Endothelial cell of umbilical vein (primary cell): ENCODE data around the gene SMCHD1. TPM values are rescaled to one million over a fixed set of nuclear protein-coding genes. Genes with fewer than 3 reads are reported as not detected.

Source experiments
- BruUV-seq: library from RNA; stranded (reverse); fragments of 400-500 nt; replicated peaks from 2 replicates; lab custom pipeline; 2021; lab: Mats Ljungman, UMichigan
- CTCF ChIA-PET: fragments of 300-600, 350-600 bp; sonication (Branson Sonifier 250); formaldehyde crosslinking; loops from one replicate; lab custom pipeline; 2021; ENCODE audit warnings: antibody characterized with exemption, inconsistent platforms; lab: Charles Lee
- POLR2A ChIA-PET: fragments of 300-600, 350-600 bp; sonication (Branson Sonifier 250); formaldehyde crosslinking; loops from one replicate; lab custom pipeline; 2021; ENCODE audit warnings: antibody characterized with exemption, inconsistent platforms; lab: Charles Lee
- DNase-seq: peaks from one replicate; pipeline ENCODE4 v3.0.0-alpha.2; 2011; ENCODE audit warnings: low read depth, low spot score
- FAIRE-seq: peaks from 2 replicates; lab custom pipeline; 2011; peaks lifted over from hg19 to GRCh38; lab: Jason Lieb, UNC
- H2AFZ ChIP-seq: 2 replicates; pipeline ENCODE4 v1.6.0; 2012; ENCODE audit warnings: low read depth, low read length, control low read depth, inconsistent platforms
- H3K27ac ChIP-seq: 2 replicates; pipeline ENCODE4 v1.5.1; 2011; ENCODE audit warnings: low read depth, mild to moderate bottlenecking, control low read depth, low read length, moderate library complexity; ENCODE audit not compliant: insufficient read depth
- H3K27me3 ChIP-seq, 2 experiments: 2 replicates each; pipeline versions ENCODE4 v1.6.0 to v1.6.1; 2011; ENCODE audit warnings: low read length in 2 of 2, mixed read lengths in 1 of 2; ENCODE audit not compliant: control insufficient read depth in 2 of 2, insufficient read depth in 2 of 2
- H3K36me3 ChIP-seq, 2 experiments: 2 replicates in 1 of 2; 3 replicates in 1 of 2; pipeline ENCODE4 v1.5.1; 2011; ENCODE audit warnings: low read length in 2 of 2, mild to moderate bottlenecking in 1 of 2, moderate library complexity in 1 of 2; ENCODE audit not compliant: control insufficient read depth in 2 of 2, insufficient read depth in 2 of 2; ENCODE audit errors: extremely low read depth in 1 of 2
- H3K4me1 ChIP-seq: 3 replicates; pipeline ENCODE4 v1.5.1; 2011; ENCODE audit warnings: mild to moderate bottlenecking, low read length; ENCODE audit not compliant: control insufficient read depth, insufficient read depth; ENCODE audit errors: extremely low read depth
- H3K4me2 ChIP-seq: 2 replicates; pipeline ENCODE4 v1.6.1; 2011; ENCODE audit warnings: low read length, control low read depth, mixed read lengths; ENCODE audit not compliant: insufficient read depth
- H3K4me3 ChIP-seq, 3 experiments: fragments of 200-600 bp in 1 of 3; sonication (generic), shearing (Covaris generic) in 1 of 3; replicated peaks in 1 of 3; 2 replicates each; pipeline ENCODE4 v1.5.1; 2011 to 2016; ENCODE audit warnings: control low read depth in 3 of 3, low read length in 3 of 3, mild to moderate bottlenecking in 2 of 3, inconsistent platforms in 1 of 3, low read depth in 1 of 3, moderate library complexity in 1 of 3; ENCODE audit not compliant: insufficient read depth in 1 of 3
- H3K79me2 ChIP-seq: 2 replicates; pipeline ENCODE4 v1.6.0; 2012; ENCODE audit warnings: low read length, inconsistent platforms; ENCODE audit not compliant: control insufficient read depth, insufficient read depth
- H3K9ac ChIP-seq: replicated peaks from 2 replicates; pipeline ENCODE3; 2011; ENCODE audit warnings: low read length, control low read depth; ENCODE audit not compliant: insufficient read depth; ENCODE audit errors: extremely low read depth
- H3K9me1 ChIP-seq: replicated peaks from 3 replicates; pipeline ENCODE4 v1.6.0; 2011; ENCODE audit warnings: mild to moderate bottlenecking, low read length; ENCODE audit not compliant: control insufficient read depth, insufficient read depth; ENCODE audit errors: extremely low read depth
- H3K9me3 ChIP-seq: replicated peaks from 2 replicates; pipeline ENCODE4 v1.5.1; 2012; ENCODE audit warnings: low read length, inconsistent platforms; ENCODE audit not compliant: control insufficient read depth, insufficient read depth
- H4K20me1 ChIP-seq: replicated peaks from 2 replicates; pipeline ENCODE3; 2011; ENCODE audit warnings: mild to moderate bottlenecking, low read length; ENCODE audit not compliant: control insufficient read depth, insufficient read depth; ENCODE audit errors: extremely low read depth
- CTCF ChIP-seq, 2 donors: IDR thresholded peaks; 1 replicate in 1 of 2; 2 replicates in 1 of 2; pipeline ENCODE4 v1.5.1; 2011; ENCODE audit warnings: low read length in 2 of 2, mild to moderate bottlenecking in 2 of 2, moderate library complexity in 2 of 2, control low read depth in 1 of 2, inconsistent platforms in 1 of 2, low read depth in 1 of 2; ENCODE audit not compliant: insufficient read depth in 1 of 2; ENCODE audit errors: extremely low read depth in 1 of 2
- EZH2 ChIP-seq: IDR thresholded peaks from 2 replicates; pipeline ENCODE4 v1.6.1; 2012; ENCODE audit warnings: borderline replicate concordance, low read depth, mild to moderate bottlenecking, moderate library complexity, low read length, inconsistent platforms; ENCODE audit not compliant: severe bottlenecking
- FOS ChIP-seq: IDR thresholded peaks from 2 replicates; pipeline ENCODE4 v1.6.1; 2011; ENCODE audit warnings: mild to moderate bottlenecking, low read length, moderate library complexity, borderline replicate concordance; ENCODE audit not compliant: insufficient read depth
- JUN ChIP-seq: IDR thresholded peaks from 2 replicates; pipeline ENCODE4 v1.6.1; 2011; ENCODE audit warnings: borderline replicate concordance, low read depth; ENCODE audit not compliant: insufficient read length, insufficient read depth
- MAX ChIP-seq: IDR thresholded peaks from 2 replicates; pipeline ENCODE4 v1.6.1; 2011; ENCODE audit not compliant: insufficient read depth, insufficient read length
- MYC ChIP-seq: IDR thresholded peaks from one replicate; pipeline ENCODE4 v1.6.1; 2011; ENCODE audit warnings: mild to moderate bottlenecking, low read depth, low read length
- POLR2A ChIP-seq: IDR thresholded peaks from 2 replicates; pipeline ENCODE4 v1.6.1; 2012; ENCODE audit warnings: low read depth, mild to moderate bottlenecking, control low read depth, low read length
- POLR2AphosphoS5 ChIP-seq: IDR thresholded peaks from 2 replicates; pipeline ENCODE4 v1.6.1; 2012; ENCODE audit warnings: low read depth, mild to moderate bottlenecking, control low read depth, low read length, moderate library complexity; ENCODE audit not compliant: insufficient read depth
- dilution Hi-C: fragments of 300-500 bp; cut with MboI; formaldehyde crosslinking; loops from one replicate; pipeline ENCODE4 v1.15.0; 2019; ENCODE audit warnings: low sequenced_read_pairs; ENCODE audit not compliant: extremely low pct_ligation_motif_present
- intact Hi-C: fragments of 100-400 bp; cut with micrococcal nuclease; formaldehyde crosslinking; loops from one replicate; pipeline ENCODE4 v1.10.0; 2022
- polyA plus RNA-seq, 4 experiments: library from polyadenylated mRNA; depleted of rRNA in 3 of 4; stranded (reverse) in 3 of 4; unstranded in 1 of 4; fragments of >200 nt; gene quantifications; 2 replicates each; pipeline versions ENCODE4 v1.2.1 to v1.2.3, GENCODE V29; 2011 to 2012; ENCODE audit warnings: missing spikeins in 1 of 4
- total RNA-seq: library from RNA; stranded (reverse); gene quantifications from 2 replicates; pipeline ENCODE4 v1.2.3, GENCODE V29; 2021

Gene SMCHD1
- total and polyA plus RNA-seq, 2 donors (not counting 3 experiments of a cell fraction or from before 2014, with no cell fraction given) = 7.4 to 39.9 TPM

- no TSS peak for BruUV-seq
- TF ChIP-seq MAX (no peak), EZH2 (no peak)
- DNase-seq (no peak), FAIRE-seq (no peak)
- H3K79me2 ChIP-seq = peaks cover 3% of the 10 kb centered on the region
- ChIA-PET POLR2A (no interaction called here), CTCF (interaction anchor here (1.7 kb wide), 1 partner anchor 24 kb away, joined by 4 read pairs; no protein-coding TSS in a partner anchor)
- H3K9me1 ChIP-seq = no peaks in the 10 kb centered on the region
- no peaks in the 10 kb centered on the region for H3K9me3 ChIP-seq
- H4K20me1 ChIP-seq = no peaks in the 10 kb centered on the region
- peaks cover 0 to 21% of the 10 kb centered on the region in 2 experiments for H3K36me3 ChIP-seq
- no peak overlapping the region for H3K27ac ChIP-seq
- intact Hi-C loops = no loop called here
- H3K9ac ChIP-seq = no peak overlapping the region
- H3K4me3 ChIP-seq = no peak overlapping the region
- no peak overlapping the region for H3K4me2 ChIP-seq
- H3K4me1 ChIP-seq = no peaks in the 10 kb centered on the region
- dilution Hi-C loops = no loop called here
- H2AFZ ChIP-seq = no peak overlapping the region
- no peaks in the 10 kb centered on the region for H3K27me3 ChIP-seq
Measured at GRCh38 chr18:2706903-2707302, 51.4 kb downstream of the SMCHD1 start.

DNA sequence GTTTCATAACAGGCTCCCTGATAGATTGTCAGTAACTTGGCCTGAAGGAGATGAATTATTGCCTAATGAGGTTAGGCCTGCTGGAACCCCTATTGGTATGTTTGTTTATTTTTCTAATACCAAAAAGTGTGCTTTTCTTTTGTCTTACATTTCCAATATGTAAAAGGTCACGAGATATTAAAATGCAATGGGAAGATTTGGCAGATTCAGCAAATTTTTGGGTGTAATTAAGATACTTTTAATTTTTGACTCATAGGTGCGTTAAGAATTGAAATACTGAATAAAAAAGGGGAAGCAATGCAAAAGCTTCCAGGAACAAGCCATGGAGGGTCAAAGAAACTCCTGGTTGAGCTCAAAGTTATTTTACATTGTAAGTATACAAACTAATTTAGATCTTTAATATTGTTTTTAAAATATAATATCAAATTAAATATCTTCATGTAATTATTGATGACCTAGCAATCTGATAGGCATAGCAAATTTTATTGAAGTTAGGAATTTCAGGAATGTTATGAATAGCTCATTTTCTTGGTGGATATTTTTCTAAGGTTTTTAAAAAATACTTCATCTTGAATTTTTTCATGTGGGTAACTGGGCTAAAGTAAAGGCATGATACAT, 52.1 kb downstream of the SMCHD1 start:
- intact Hi-C loops = no loop called here
- FAIRE-seq (no peak), DNase-seq (no peak)
- Histone ChIP-seq H2AFZ (no peak overlapping the region), H3K4me1 (no peaks in the 10 kb centered on the region), H3K9ac (no peak overlapping the region), H3K27ac (no peak overlapping the region), H3K4me2 (no peak overlapping the region), H3K27me3 (no peaks in the 10 kb centered on the region), H3K36me3 (peaks cover 0 to 21% of the 10 kb centered on the region in 2 experiments), H3K4me3 (no peak overlapping the region), H3K9me3 (no peaks in the 10 kb centered on the region), H3K79me2 (peaks cover 3% of the 10 kb centered on the region), H3K9me1 (no peaks in the 10 kb centered on the region), H4K20me1 (no peaks in the 10 kb centered on the region)
- TF ChIP-seq EZH2 (no peak), JUN (no peak), FOS (no peak), POLR2AphosphoS5 (no peak), POLR2A (no peak), CTCF (IDR thresholded peaks at IDR 0.05; ENCODE audit: extremely low read depth in 1 of 2, insufficient read depth in 1 of 2, low read depth in 1 of 2, low read length in 2 of 2) (no peak), MYC (no peak)
- dilution Hi-C loops = no loop called here
- BruUV-seq = no TSS peak
- ChIA-PET POLR2A (no interaction called here), CTCF (interaction anchor here (0.6 to 1.2 kb wide), 3 partner anchors 42 to 278 kb away, joined by 3 read pairs; no protein-coding TSS in a partner anchor)
